Ovary (tissue), 9 donors: ENCODE results near the gene GPR183. TPM values are rescaled to one million over a fixed set of nuclear protein-coding genes. Genes with fewer than 3 reads are reported as not detected.
A peak's percentile ranks its signal among the peaks of the same experiment; 100 is the strongest.

Experiments used
- DNase-seq, 5 donors: peaks; one replicate each; pipeline ENCODE4 v3.0.0-alpha.2; 2019 to 2020
- H3K27ac ChIP-seq, 2 donors: fragments of 200-600 bp; one replicate each; pipeline versions ENCODE4 v1.5.1 to v1.8.0; 2019 to 2022
- H3K27me3 ChIP-seq: fragments of 200-600 bp; one replicate; pipeline ENCODE4 v1.8.0; 2022
- H3K36me3 ChIP-seq: fragments of 200-600 bp; sonication (generic); one replicate; pipeline ENCODE4 v1.5.1; 2019
- H3K4me1 ChIP-seq: one replicate; pipeline ENCODE4 v1.8.1; 2013; ENCODE audit warnings: mild to moderate bottlenecking, moderate library complexity; ENCODE audit not compliant: insufficient read depth
- H3K4me3 ChIP-seq: fragments of 200-600 bp; sonication (generic); one replicate; pipeline ENCODE4 v1.5.1; 2017
- H3K9me3 ChIP-seq, 2 donors: fragments of 200-600 bp in 1 of 2; sonication (generic) in 1 of 2; one replicate each; pipeline versions ENCODE4 v1.5.1 to v1.8.1; 2013 to 2019; ENCODE audit warnings: mild to moderate bottlenecking in 1 of 2, moderate library complexity in 1 of 2
- EP300 ChIP-seq: sonication (generic); formaldehyde crosslinking; IDR thresholded peaks from one replicate; pipeline ENCODE4 v1.6.1; 2017; ENCODE audit warnings: antibody characterized with exemption
- POLR2A ChIP-seq: fragments of 450-650 bp; IDR thresholded peaks from one replicate; pipeline ENCODE4 v1.6.1; 2017; ENCODE audit warnings: antibody characterized with exemption, mild to moderate bottlenecking, moderate library complexity
- WGBS, 3 donors: extraction: QIAGEN DNeasy Blood & Tissue Kit in 1 of 3; methylation state at CpG; one replicate each; pipeline versions ENCODE4 v1.1.5 to v1.1.7; 2013 to 2017; 5-methylcytosine and 5-hydroxymethylcytosine counted together
- intact Hi-C, 4 donors: fragments of 100-400 bp; cut with DNase I; formaldehyde crosslinking; loops; one replicate each; pipeline versions ENCODE4 v1.11.0 to v1.15.1; 2022 to 2023
- polyA plus RNA-seq, 2 donors: library from polyadenylated mRNA; stranded (reverse); fragments of 200-250 nt in 1 of 2; fragments of 350-450 nt in 1 of 2; fragmentation: Illumina TruSeq in 1 of 2; extraction: RNeasy Lipid Tissue Mini Kit (QIAGEN cat#74804) in 1 of 2; gene quantifications; one replicate each; pipeline ENCODE4 v1.2.3, GENCODE V29; 2013 to 2014
- total RNA-seq, 7 donors: library from RNA; depleted of rRNA in 2 of 7; stranded (reverse); fragments of >200 nt in 2 of 7; fragmentation: NEBNext Ultra II Directional in 3 of 7; extraction: Animal tissue kit (Norgen Biotek cat#: 25700) in 3 of 7; gene quantifications; one replicate each; pipeline versions ENCODE4 v1.1.0 to v1.2.4, GENCODE V29; 2016 to 2023
- TF ChIP-seq, protein P1 (sequence below), 3 donors: fragments of 450-650 bp in 2 of 3; fragments of 200-600 bp in 1 of 3; IDR thresholded peaks; one replicate each; pipeline versions ENCODE4 v1.5.1 to v1.8.0; 2016 to 2022; ENCODE audit warnings: antibody characterized with exemption in 3 of 3, mild to moderate bottlenecking in 1 of 3
- donor health status: DM: no; HTN: no; CAD: no; lungs with moderate emphysema.
- donor health status: DM: no; HTN: no; CAD: no.
- donor health status: Bipolar disorder and iron deficiency.
- donor health status: DM: yes; HTN: yes; CAD: no.
- donor health status: DM: no; HTN: no; CAD: no.
- donor health status: DM: yes; HTN: yes; CAD: no.

The GPR183 gene
- total and polyA plus RNA-seq, 9 donors = 2.4 to 14.6 (median 5.5) TPM

DNA sequence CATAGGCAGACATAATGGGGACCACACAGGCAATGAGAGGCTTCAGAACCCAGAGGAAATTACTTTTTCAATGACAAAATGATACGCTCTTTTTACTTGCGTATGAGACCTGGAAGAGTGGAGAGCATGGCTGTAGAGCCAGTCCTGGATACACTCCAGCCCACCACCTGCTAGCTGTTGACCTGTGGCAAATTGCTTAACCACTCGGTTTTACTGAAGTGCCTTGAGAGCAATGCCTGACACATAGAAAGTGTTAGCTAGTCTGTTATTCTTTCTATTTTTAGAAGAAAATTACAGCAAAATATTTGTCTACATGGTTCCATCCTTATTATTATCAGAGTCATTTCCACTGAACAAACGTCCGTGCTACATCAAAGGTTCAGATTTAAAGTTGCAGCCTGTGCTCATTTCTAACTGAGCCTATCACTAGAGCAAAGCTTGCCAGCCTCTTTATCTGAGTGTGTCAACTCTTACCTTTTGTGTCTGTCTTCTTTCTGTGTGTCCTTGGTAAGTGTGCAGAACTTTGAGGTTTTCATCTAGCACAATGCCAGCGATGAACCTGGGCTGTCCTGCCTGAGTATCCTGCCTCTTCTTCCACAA, 9.6 kb upstream of the GPR183 start:
- Histone ChIP-seq H3K9me3 (no peaks in the 10 kb centered on the region), H3K36me3 (no peaks in the 10 kb centered on the region), H3K4me1 (peaks cover 14% of the 10 kb centered on the region), H3K27ac (peak overlapping the region in 1 of 2 donors; percentile 2), H3K4me3 (no peak overlapping the region), H3K27me3 (no peaks in the 10 kb centered on the region)
- TF ChIP-seq, protein P1, sequence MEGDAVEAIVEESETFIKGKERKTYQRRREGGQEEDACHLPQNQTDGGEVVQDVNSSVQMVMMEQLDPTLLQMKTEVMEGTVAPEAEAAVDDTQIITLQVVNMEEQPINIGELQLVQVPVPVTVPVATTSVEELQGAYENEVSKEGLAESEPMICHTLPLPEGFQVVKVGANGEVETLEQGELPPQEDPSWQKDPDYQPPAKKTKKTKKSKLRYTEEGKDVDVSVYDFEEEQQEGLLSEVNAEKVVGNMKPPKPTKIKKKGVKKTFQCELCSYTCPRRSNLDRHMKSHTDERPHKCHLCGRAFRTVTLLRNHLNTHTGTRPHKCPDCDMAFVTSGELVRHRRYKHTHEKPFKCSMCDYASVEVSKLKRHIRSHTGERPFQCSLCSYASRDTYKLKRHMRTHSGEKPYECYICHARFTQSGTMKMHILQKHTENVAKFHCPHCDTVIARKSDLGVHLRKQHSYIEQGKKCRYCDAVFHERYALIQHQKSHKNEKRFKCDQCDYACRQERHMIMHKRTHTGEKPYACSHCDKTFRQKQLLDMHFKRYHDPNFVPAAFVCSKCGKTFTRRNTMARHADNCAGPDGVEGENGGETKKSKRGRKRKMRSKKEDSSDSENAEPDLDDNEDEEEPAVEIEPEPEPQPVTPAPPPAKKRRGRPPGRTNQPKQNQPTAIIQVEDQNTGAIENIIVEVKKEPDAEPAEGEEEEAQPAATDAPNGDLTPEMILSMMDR (IDR thresholded peaks at IDR 0.05) = no peak
- peak in 4 of 5 donors; percentile 54 to 65 (median 57) for DNase-seq
- WGBS, 3 donors = 44 to 53% (median 46%) methylated on average over 6 of the region's 6 CpGs
- intact Hi-C loops = no loop called here

DNA sequence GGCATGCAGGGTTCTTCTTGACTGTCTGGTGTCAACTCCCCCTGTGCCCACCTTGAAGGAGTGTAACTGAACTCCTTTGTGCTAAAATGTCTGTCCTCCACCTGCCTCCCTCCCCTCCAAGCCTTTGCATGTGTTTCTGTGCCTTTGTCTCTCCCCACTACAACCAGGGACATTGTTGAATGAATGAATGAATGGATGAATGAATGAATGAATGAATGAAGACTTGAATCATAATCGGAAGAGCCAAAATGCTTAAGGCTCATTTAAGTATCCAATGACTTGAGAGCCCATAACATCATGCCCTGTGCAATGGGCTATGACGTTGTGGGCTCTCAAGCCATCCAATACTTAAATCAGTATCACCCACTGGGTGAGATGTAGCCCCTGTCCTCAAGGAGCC, 9.0 kb upstream of the GPR183 start:
- H3K27me3 ChIP-seq = no peaks in the 10 kb centered on the region
- H3K4me3 ChIP-seq = no peak overlapping the region
- H3K36me3 ChIP-seq = no peaks in the 10 kb centered on the region
- peak overlapping the region in 1 of 2 donors; percentile 2 for H3K27ac ChIP-seq
- TF ChIP-seq, protein P1 (IDR thresholded peaks at IDR 0.05) = no peak
- TF ChIP-seq POLR2A = no peak
- TF ChIP-seq EP300 = no peak
- 92 to 98% (median 96%) methylated on average over 2 of the region's 2 CpGs for WGBS, 3 donors
- H3K9me3 ChIP-seq = no peaks in the 10 kb centered on the region
- no peak for DNase-seq
- H3K4me1 ChIP-seq = peaks cover 14% of the 10 kb centered on the region
- intact Hi-C loops = no loop called here

DNA sequence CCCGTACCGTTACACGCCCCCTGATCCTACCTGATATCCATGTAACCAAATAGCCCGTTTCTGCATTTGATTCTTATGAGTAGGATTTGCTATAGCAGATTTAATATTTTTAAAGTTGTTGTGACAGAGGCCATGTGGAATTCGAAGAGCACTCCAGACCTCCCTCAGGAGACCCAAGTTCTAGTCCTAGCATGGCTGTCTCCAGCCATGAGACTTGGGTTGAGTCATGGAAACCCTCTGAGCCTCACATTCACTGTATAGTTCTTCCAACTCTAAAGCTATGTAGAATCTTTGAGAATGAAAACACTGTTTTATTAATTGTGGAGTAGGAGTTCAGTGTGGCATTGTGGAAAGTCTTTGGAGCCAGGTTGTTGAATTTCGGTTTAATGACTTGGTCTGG, 8.0 kb upstream of the GPR183 start:
- no peaks in the 10 kb centered on the region for H3K27me3 ChIP-seq
- no peaks in the 10 kb centered on the region for H3K36me3 ChIP-seq
- H3K9me3 ChIP-seq = no peaks in the 10 kb centered on the region
- H3K4me3 ChIP-seq = no peak overlapping the region
- H3K4me1 ChIP-seq = peaks cover 17% of the 10 kb centered on the region
- DNase-seq = no peak
- 88 to 92% (median 90%) methylated on average over 6 of the region's 6 CpGs for WGBS, 3 donors
- intact Hi-C loops = no loop called here
- TF ChIP-seq EP300 (no peak), POLR2A (no peak)
- TF ChIP-seq, protein P1 (IDR thresholded peaks at IDR 0.05) = no peak
- no peak overlapping the region for H3K27ac ChIP-seq

DNA sequence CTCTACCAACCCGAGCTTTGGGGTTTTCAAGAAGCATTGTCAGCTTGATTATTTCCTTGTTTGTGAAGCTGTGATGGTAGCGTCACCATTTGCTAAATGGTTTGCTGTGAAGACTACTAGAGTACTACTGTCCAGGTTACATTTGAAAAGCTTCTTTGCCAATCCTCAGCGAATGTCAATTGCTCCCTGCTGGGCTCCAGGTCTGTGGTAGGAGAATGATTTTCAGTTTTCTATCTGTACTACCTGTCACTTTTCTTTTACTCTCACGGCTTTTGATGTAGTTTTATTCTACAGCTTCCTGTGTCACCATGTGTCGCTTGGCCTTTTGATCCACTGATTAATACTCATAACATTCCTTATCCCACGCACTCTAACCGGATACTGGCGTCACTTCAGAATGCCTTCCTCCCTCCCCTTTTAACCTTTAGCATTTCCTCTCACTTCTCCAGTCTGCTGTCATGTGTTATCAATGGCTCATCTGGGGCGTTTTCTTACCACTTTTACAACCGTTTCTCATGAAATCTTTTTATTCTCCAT, 7.5 kb upstream of the GPR183 start:
- no peaks in the 10 kb centered on the region for H3K36me3 ChIP-seq
- no peak overlapping the region for H3K4me3 ChIP-seq
- H3K27me3 ChIP-seq = no peaks in the 10 kb centered on the region
- H3K9me3 ChIP-seq = no peaks in the 10 kb centered on the region
- H3K27ac ChIP-seq = no peak overlapping the region
- DNase-seq = no peak
- intact Hi-C loops = no loop called here
- TF ChIP-seq, protein P1 (IDR thresholded peaks at IDR 0.05) = no peak
- TF ChIP-seq POLR2A (no peak), EP300 (no peak)
- WGBS, 3 donors = 79 to 81% (median 80%) methylated on average over 10 of the region's 10 CpGs
- H3K4me1 ChIP-seq = peaks cover 17% of the 10 kb centered on the region
